ENCODE measurements around the gene C8B. TPM values are rescaled to one million over a fixed set of nuclear protein-coding genes. Genes with fewer than 3 reads are reported as not detected.

The C8B gene
- total RNA-seq, 1 experiment from 2014 or later: not detected

Other genes starting within 250 kb of the C8B start
- not detected in 2 replicates for gene FYB2, start 146.6 kb downstream of the C8B start, total RNA-seq (2014; rRNA removed; shearing (Covaris generic))
- not detected in 2 replicates for gene C8A, start 111.2 kb downstream of the C8B start, total RNA-seq (2014; rRNA removed; shearing (Covaris generic))

All from SJCRH30 (cell line).